Adrenal gland (tissue), 12 donors: ENCODE data around the gene ARL5C. TPM values are rescaled to one million over a fixed set of nuclear protein-coding genes. Genes with fewer than 3 reads are reported as not detected.

Source experiments
- DNase-seq, 7 donors: peaks; one replicate each; pipeline ENCODE4 v3.0.0-alpha.2; 2019 to 2020
- H3K27ac ChIP-seq, 5 donors: fragments of 200-600 bp; sonication (generic) in 4 of 5; 1 replicate in 3 of 5; 2 replicates in 2 of 5; pipeline versions ENCODE4 v1.5.1 to v1.8.0; 2016 to 2020; ENCODE audit warnings: mild to moderate bottlenecking in 1 of 5
- H3K27me3 ChIP-seq: fragments of 200-600 bp; 2 replicates; pipeline ENCODE4 v1.8.0; 2021
- H3K36me3 ChIP-seq, 2 donors: fragments of 200-600 bp; replicated peaks in 1 of 2; 1 replicate in 1 of 2; 2 replicates in 1 of 2; pipeline versions ENCODE4 v1.5.1 to v1.8.0; 2018 to 2022
- H3K4me1 ChIP-seq, 2 donors: fragments of 200-600 bp; replicated peaks in 1 of 2; 1 replicate in 1 of 2; 2 replicates in 1 of 2; pipeline versions ENCODE4 v1.5.1 to v1.8.0; 2018 to 2021
- H3K4me3 ChIP-seq, 4 donors: fragments of 200-600 bp; sonication (generic) in 3 of 4; one replicate each; pipeline ENCODE4 v1.5.1; 2016 to 2018
- H3K9me3 ChIP-seq, 3 donors: fragments of 200-600 bp; sonication (generic) in 1 of 3; replicated peaks in 1 of 3; 1 replicate in 2 of 3; 2 replicates in 1 of 3; pipeline versions ENCODE4 v1.5.1 to v1.8.0; 2016 to 2021
- POLR2A ChIP-seq, 2 donors: fragments of 450-650 bp; IDR thresholded peaks; one replicate each; pipeline ENCODE4 v1.6.1; 2017; ENCODE audit warnings: antibody characterized with exemption in 2 of 2, mild to moderate bottlenecking in 2 of 2, moderate library complexity in 1 of 2
- WGBS, 4 donors: extraction: QIAGEN DNeasy Blood & Tissue Kit in 2 of 4; methylation state at CpG; one replicate each; pipeline versions ENCODE4 v1.1.5 to v1.1.7; 2013 to 2017; 5-methylcytosine and 5-hydroxymethylcytosine counted together
- intact Hi-C, 2 donors: fragments of 100-400 bp; cut with DNase I; formaldehyde crosslinking; loops; one replicate each; pipeline versions ENCODE4 v1.14.1 to v1.15.0; 2022 to 2023
- polyA plus RNA-seq, 3 donors: library from polyadenylated mRNA; stranded (reverse); fragments of 200-250 nt in 2 of 3; fragments of 350-450 nt in 1 of 3; fragmentation: Illumina TruSeq in 1 of 3; extraction: RNeasy Lipid Tissue Mini Kit (QIAGEN cat#74804) in 1 of 3; gene quantifications; one replicate each; pipeline ENCODE4 v1.2.3, GENCODE V29; 2013 to 2014
- total RNA-seq, 9 donors: library from RNA; depleted of rRNA in 4 of 9; stranded (reverse); fragments of >200 nt in 4 of 9; fragments of 120-200 nt in 1 of 9; fragmentation: NEBNext Ultra II Directional in 1 of 9; extraction: Animal tissue kit (Norgen Biotek cat#: 25700) in 1 of 9; gene quantifications; one replicate each; pipeline versions ENCODE4 v1.1.0 to v1.2.4, GENCODE V29; 2013 to 2023
- TF ChIP-seq, protein P1 (sequence below), 6 experiments: fragments of 450-650 bp in 4 of 6; fragments of 200-600 bp in 2 of 6; sonication (generic) in 1 of 6; IDR thresholded peaks; 1 replicate in 5 of 6; 2 replicates in 1 of 6; pipeline versions ENCODE4 v1.5.1 to v1.8.0; 2016 to 2021; ENCODE audit warnings: antibody characterized with exemption in 6 of 6, mild to moderate bottlenecking in 2 of 6, moderate library complexity in 1 of 6
- donor health status: healthy with polysubstance abuse.
- donor health status: Bipolar disorder and iron deficiency.
- donor health status: DM: yes; HTN: yes; CAD: no.
- donor health status: DM: no; HTN: no; CAD: no.
- donor health status: DM: no; HTN: no; CAD: no.
- donor health status: DM: yes; HTN: yes; CAD: no.

Gene ARL5C
- total and polyA plus RNA-seq, 12 donors: not detected

DNA sequence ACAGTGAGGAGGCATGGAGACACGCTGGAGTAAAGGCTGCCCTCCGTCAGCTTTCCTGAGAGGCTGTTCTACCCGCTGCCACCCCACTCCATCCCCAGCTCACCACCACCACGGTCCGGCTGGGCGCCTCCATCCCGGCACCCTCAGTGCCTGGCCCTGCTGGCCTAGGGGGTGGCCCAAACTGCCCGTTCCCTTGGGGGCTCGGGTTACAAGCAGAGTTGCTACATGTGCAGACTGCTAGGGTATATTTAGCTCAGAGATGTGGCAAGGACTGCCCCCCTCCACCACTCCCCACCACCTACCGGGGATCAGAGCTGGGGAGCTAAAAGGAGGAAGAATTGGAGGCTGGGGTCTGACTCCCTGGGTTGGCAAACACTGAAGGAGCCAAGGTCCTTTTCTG lies 27.4 kb upstream of the ARL5C start:
- TF ChIP-seq POLR2A (IDR thresholded peaks at IDR 0.05): no peak
- TF ChIP-seq, protein P1, sequence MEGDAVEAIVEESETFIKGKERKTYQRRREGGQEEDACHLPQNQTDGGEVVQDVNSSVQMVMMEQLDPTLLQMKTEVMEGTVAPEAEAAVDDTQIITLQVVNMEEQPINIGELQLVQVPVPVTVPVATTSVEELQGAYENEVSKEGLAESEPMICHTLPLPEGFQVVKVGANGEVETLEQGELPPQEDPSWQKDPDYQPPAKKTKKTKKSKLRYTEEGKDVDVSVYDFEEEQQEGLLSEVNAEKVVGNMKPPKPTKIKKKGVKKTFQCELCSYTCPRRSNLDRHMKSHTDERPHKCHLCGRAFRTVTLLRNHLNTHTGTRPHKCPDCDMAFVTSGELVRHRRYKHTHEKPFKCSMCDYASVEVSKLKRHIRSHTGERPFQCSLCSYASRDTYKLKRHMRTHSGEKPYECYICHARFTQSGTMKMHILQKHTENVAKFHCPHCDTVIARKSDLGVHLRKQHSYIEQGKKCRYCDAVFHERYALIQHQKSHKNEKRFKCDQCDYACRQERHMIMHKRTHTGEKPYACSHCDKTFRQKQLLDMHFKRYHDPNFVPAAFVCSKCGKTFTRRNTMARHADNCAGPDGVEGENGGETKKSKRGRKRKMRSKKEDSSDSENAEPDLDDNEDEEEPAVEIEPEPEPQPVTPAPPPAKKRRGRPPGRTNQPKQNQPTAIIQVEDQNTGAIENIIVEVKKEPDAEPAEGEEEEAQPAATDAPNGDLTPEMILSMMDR (IDR thresholded peaks at IDR 0.05): no peak
- intact Hi-C loops: no loop called here
- 80 to 84% (median 83%) methylated on average over 1 to 10 of the region's 10 CpGs for WGBS, 4 donors
- H3K36me3 ChIP-seq: peaks cover 0 to 18% of the 10 kb centered on the region in 2 donors
- no peaks in the 10 kb centered on the region for H3K27me3 ChIP-seq
- peak in 1 of 7 donors; percentile 14 for DNase-seq
- no peak overlapping the region for H3K27ac ChIP-seq
- H3K4me3 ChIP-seq: no peak overlapping the region
- no peaks in the 10 kb centered on the region for H3K9me3 ChIP-seq
- peaks cover 10 to 11% of the 10 kb centered on the region in 2 donors for H3K4me1 ChIP-seq

DNA sequence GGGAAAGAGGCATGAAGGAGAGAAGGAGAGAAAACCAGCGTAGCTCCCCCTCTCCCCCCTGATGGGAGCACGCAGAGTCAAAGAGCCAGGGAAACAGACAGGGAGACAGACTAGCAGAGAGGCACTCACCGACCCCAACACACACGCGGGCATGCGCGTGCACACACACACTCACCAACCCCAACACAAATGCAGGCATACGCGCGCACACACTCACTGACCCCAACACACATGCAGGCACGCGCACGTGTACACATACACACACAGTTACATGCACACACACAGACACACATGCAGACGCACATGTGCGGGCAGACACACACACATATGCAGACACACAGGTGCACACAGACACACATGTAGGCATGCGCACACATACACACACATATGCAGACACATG lies 26.9 kb upstream of the ARL5C start:
- intact Hi-C loops: no loop called here
- H3K4me1 ChIP-seq: peaks cover 9 to 10% of the 10 kb centered on the region in 2 donors
- 92 to 96% (median 94%) methylated on average over 16 of the region's 16 CpGs for WGBS, 4 donors
- H3K9me3 ChIP-seq: no peaks in the 10 kb centered on the region
- H3K27ac ChIP-seq: no peak overlapping the region
- no peak overlapping the region for H3K4me3 ChIP-seq
- no peaks in the 10 kb centered on the region for H3K27me3 ChIP-seq
- peaks cover 0 to 20% of the 10 kb centered on the region in 2 donors for H3K36me3 ChIP-seq
- TF ChIP-seq POLR2A (IDR thresholded peaks at IDR 0.05): no peak
- TF ChIP-seq, protein P1 (IDR thresholded peaks at IDR 0.05): no peak
- no peak for DNase-seq

DNA sequence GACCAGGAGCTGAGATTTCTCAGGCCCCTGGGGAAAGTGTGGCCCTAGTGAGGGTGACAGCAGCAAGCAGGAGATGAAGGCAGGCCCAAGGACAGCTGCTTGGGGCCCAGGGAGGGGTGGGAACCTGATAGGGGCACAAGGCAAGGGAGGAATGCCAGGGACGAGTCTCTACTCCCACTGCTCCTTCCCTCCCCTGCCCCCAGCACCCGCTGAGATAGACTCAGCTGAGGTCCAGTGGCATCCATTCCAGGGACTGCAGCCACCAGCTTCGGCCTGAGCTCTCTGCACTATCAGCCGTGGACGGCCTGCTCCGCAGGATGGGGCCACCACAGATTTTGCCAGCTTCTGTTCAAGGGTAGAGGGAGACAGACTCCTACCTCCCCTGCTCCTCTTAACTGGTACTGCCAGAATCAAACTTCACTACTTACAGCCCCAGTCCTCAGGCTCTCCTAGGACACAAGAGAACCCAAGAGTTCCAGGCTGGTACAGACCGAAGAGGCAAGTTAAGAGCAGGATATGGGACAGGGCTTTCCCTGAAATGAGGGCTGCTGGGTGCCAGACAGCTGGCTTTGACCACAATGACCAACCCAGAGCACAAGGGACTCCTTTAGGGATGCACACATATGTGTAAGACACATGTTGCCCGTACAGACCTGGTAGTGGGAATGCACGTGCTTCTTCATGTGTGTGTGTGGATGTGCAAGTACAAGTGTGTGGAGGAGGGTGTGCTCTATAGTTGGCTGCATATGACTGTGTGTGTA lies 26.0 kb upstream of the ARL5C start:
- Histone ChIP-seq H3K27ac (no peak overlapping the region), H3K27me3 (no peaks in the 10 kb centered on the region), H3K36me3 (peaks cover 0 to 29% of the 10 kb centered on the region in 2 donors), H3K9me3 (no peaks in the 10 kb centered on the region), H3K4me1 (peaks cover 7% of the 10 kb centered on the region in 2 donors), H3K4me3 (no peak overlapping the region)
- intact Hi-C loops: no loop called here
- peak in 1 of 7 donors; percentile 14 for DNase-seq
- TF ChIP-seq POLR2A (IDR thresholded peaks at IDR 0.05): no peak
- TF ChIP-seq, protein P1 (IDR thresholded peaks at IDR 0.05): no peak
- 75 to 93% (median 89%) methylated on average over 2 to 9 of the region's 9 CpGs for WGBS, 4 donors

DNA sequence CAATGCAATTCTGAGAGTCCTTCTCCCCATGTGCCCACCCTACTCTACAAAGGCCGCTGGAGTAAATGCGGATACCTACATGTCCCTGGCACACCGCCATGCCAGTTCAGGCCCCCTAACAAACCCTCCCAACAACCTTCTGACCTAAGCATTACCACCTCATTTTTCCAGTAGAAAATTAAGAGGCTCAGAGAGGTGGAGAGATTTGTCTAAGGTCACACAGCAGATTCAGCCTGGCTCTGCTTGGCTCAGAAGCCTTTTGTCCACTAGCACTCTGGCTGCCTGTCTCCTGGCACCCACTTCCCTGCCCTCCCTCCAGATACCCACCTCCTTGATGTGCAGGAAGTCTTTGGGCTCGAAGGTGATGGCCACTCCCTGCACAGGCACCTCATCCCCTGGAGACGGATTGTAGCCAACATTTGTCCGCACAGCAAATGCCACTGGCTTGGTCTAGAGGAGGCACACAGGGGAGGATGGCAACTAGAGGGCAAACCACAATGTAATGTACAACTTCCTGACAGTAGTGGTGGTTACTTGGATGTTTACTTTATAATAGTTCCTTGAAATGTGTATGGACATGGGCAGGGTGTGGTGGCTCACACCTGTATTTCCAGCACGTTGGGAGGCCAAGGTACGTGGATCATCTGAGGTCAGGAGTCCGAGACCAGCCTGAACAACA lies 21.3 kb upstream of the ARL5C start:
- Histone ChIP-seq H3K27me3 (no peaks in the 10 kb centered on the region), H3K4me1 (no peaks in the 10 kb centered on the region), H3K4me3 (no peak overlapping the region), H3K27ac (no peak overlapping the region), H3K36me3 (peaks cover 0 to 44% of the 10 kb centered on the region in 2 donors), H3K9me3 (no peaks in the 10 kb centered on the region)
- 91 to 93% (median 93%) methylated on average over 9 of the region's 9 CpGs for WGBS, 4 donors
- TF ChIP-seq, protein P1 (IDR thresholded peaks at IDR 0.05): no peak
- TF ChIP-seq POLR2A (IDR thresholded peaks at IDR 0.05): no peak
- intact Hi-C loops: no loop called here
- no peak for DNase-seq
